Measurements from ENCODE around the gene THSD4. TPM values are rescaled to one million over a fixed set of nuclear protein-coding genes. Genes with fewer than 3 reads are reported as not detected.

THSD4 gene
- total and polyA plus RNA-seq, 9 of the 15 experiments (the other 6 are each of a cell fraction or from before 2014, with no cell fraction given): 0.04 TPM; not detected in 5

DNA sequence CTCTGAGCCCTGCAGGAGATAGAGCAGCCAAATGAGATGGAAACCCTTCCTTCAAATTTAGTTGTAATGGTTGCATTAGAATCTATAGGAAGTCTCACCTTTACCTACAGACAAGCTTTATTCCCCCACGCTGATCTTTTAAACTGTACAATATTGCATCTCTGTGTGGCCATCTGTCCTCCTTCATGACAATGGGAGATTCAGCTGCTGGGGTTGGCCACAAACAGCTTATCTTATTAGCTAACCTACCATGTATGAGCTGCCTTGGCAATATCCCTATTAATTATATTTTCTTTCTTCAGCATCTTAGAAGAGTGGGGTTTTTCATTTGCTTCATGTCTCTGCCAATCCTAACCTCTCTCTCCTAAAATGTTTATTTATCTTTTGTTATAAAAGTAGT is 456.4 kb downstream of the THSD4 start:
- no peak overlapping the region for H3K9ac ChIP-seq (ENCODE audit: insufficient read depth in 1 of 2, low read depth in 2 of 2, low read length in 2 of 2)
- no peak overlapping the region for H2AFZ ChIP-seq (ENCODE audit: low read depth, low read length)
- no peaks in the 10 kb centered on the region; a peak in 1 of 5 replicates for H3K27me3 ChIP-seq (ENCODE audit: control insufficient read depth in 2 of 2, insufficient read depth in 2 of 2, low read length in 2 of 2)
- ChIA-PET CTCF (ENCODE audit: low intra/inter-chr PET ratio) (no interaction called here), POLR2A (no interaction called here)
- H4K20me1 ChIP-seq (replicated peaks; ENCODE audit: control insufficient read depth, insufficient read depth, low read length): no peaks in the 10 kb centered on the region
- ATAC-seq (no peak), DNase-seq (ENCODE audit: extremely low read depth in 1 of 4, low spot score in 3 of 4) (no peak), FAIRE-seq (no peak)
- WGBS (ENCODE audit: insufficient coverage, low coverage, missing lambda C conversion rate): 0% methylated on average over 1 of the region's 1 CpG
- no peaks in the 10 kb centered on the region for H3K9me1 ChIP-seq (ENCODE audit: control insufficient read depth, insufficient read depth, low read length)
- no peaks in the 10 kb centered on the region for H3K79me2 ChIP-seq (ENCODE audit: control insufficient read depth, insufficient read depth, low read length)
- H3K9me3 ChIP-seq (replicated peaks; ENCODE audit: control insufficient read depth, insufficient read depth, low read depth, low read length): no peaks in the 10 kb centered on the region
- no TSS peak for BruUV-seq (replicated peaks)
- no peaks in the 10 kb centered on the region for H3K36me3 ChIP-seq (ENCODE audit: control insufficient read depth, insufficient read depth, low read length)
- H3K27ac ChIP-seq (ENCODE audit: extremely low read depth, low read depth, low read length): no peak overlapping the region
- in situ Hi-C loops (cut with MboI): no loop called here
- intact Hi-C loops (cut with micrococcal nuclease): no loop called here
- no peaks in the 10 kb centered on the region for H3K4me1 ChIP-seq (replicated peaks in 1 of 2; ENCODE audit: control insufficient read depth in 2 of 2, insufficient read depth in 2 of 2, low read length in 2 of 2)
- no peak overlapping the region for H3K4me2 ChIP-seq (ENCODE audit: insufficient read depth, low read length)
- no peak overlapping the region for H3K4me3 ChIP-seq
- TF ChIP-seq SMAD3 (CRISPR knock-in tag; conservative IDR thresholded peaks at IDR 0.05) (no peak), CC2D1A (IDR thresholded peaks at IDR 0.05) (no peak), PCBP1 (IDR thresholded peaks at IDR 0.05; ENCODE audit: low read depth, low read length, poor library complexity, severe bottlenecking) (no peak), ZNF785 (CRISPR knock-in tag; IDR thresholded peaks at IDR 0.05) (no peak), ZNF583 (CRISPR knock-in tag; IDR thresholded peaks at IDR 0.05) (no peak), ZNF436 (CRISPR knock-in tag; IDR thresholded peaks at IDR 0.05) (no peak), TAF9B (IDR thresholded peaks at IDR 0.05; ENCODE audit: partially characterized antibody) (no peak), SMAD1 (IDR thresholded peaks at IDR 0.05; ENCODE audit: low read depth, low read length, partially characterized antibody) (no peak), ZNF507 (tag; conservative IDR thresholded peaks at IDR 0.05) (no peak), SREBF1 (IDR thresholded peaks at IDR 0.05; ENCODE audit: borderline replicate concordance, low read depth, low read length) (no peak), ZNF717 (CRISPR knock-in tag; IDR thresholded peaks at IDR 0.05) (no peak), RBM39 (optimal IDR thresholded peaks at IDR 0.05; ENCODE audit: low read depth, low read length) (no peak)
- TF ChIP-seq, protein P1, sequence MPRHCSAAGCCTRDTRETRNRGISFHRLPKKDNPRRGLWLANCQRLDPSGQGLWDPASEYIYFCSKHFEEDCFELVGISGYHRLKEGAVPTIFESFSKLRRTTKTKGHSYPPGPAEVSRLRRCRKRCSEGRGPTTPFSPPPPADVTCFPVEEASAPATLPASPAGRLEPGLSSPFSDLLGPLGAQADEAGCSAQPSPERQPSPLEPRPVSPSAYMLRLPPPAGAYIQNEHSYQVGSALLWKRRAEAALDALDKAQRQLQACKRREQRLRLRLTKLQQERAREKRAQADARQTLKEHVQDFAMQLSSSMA (CRISPR knock-in tag; IDR thresholded peaks at IDR 0.05): no peak
- TF ChIP-seq, protein P2, sequence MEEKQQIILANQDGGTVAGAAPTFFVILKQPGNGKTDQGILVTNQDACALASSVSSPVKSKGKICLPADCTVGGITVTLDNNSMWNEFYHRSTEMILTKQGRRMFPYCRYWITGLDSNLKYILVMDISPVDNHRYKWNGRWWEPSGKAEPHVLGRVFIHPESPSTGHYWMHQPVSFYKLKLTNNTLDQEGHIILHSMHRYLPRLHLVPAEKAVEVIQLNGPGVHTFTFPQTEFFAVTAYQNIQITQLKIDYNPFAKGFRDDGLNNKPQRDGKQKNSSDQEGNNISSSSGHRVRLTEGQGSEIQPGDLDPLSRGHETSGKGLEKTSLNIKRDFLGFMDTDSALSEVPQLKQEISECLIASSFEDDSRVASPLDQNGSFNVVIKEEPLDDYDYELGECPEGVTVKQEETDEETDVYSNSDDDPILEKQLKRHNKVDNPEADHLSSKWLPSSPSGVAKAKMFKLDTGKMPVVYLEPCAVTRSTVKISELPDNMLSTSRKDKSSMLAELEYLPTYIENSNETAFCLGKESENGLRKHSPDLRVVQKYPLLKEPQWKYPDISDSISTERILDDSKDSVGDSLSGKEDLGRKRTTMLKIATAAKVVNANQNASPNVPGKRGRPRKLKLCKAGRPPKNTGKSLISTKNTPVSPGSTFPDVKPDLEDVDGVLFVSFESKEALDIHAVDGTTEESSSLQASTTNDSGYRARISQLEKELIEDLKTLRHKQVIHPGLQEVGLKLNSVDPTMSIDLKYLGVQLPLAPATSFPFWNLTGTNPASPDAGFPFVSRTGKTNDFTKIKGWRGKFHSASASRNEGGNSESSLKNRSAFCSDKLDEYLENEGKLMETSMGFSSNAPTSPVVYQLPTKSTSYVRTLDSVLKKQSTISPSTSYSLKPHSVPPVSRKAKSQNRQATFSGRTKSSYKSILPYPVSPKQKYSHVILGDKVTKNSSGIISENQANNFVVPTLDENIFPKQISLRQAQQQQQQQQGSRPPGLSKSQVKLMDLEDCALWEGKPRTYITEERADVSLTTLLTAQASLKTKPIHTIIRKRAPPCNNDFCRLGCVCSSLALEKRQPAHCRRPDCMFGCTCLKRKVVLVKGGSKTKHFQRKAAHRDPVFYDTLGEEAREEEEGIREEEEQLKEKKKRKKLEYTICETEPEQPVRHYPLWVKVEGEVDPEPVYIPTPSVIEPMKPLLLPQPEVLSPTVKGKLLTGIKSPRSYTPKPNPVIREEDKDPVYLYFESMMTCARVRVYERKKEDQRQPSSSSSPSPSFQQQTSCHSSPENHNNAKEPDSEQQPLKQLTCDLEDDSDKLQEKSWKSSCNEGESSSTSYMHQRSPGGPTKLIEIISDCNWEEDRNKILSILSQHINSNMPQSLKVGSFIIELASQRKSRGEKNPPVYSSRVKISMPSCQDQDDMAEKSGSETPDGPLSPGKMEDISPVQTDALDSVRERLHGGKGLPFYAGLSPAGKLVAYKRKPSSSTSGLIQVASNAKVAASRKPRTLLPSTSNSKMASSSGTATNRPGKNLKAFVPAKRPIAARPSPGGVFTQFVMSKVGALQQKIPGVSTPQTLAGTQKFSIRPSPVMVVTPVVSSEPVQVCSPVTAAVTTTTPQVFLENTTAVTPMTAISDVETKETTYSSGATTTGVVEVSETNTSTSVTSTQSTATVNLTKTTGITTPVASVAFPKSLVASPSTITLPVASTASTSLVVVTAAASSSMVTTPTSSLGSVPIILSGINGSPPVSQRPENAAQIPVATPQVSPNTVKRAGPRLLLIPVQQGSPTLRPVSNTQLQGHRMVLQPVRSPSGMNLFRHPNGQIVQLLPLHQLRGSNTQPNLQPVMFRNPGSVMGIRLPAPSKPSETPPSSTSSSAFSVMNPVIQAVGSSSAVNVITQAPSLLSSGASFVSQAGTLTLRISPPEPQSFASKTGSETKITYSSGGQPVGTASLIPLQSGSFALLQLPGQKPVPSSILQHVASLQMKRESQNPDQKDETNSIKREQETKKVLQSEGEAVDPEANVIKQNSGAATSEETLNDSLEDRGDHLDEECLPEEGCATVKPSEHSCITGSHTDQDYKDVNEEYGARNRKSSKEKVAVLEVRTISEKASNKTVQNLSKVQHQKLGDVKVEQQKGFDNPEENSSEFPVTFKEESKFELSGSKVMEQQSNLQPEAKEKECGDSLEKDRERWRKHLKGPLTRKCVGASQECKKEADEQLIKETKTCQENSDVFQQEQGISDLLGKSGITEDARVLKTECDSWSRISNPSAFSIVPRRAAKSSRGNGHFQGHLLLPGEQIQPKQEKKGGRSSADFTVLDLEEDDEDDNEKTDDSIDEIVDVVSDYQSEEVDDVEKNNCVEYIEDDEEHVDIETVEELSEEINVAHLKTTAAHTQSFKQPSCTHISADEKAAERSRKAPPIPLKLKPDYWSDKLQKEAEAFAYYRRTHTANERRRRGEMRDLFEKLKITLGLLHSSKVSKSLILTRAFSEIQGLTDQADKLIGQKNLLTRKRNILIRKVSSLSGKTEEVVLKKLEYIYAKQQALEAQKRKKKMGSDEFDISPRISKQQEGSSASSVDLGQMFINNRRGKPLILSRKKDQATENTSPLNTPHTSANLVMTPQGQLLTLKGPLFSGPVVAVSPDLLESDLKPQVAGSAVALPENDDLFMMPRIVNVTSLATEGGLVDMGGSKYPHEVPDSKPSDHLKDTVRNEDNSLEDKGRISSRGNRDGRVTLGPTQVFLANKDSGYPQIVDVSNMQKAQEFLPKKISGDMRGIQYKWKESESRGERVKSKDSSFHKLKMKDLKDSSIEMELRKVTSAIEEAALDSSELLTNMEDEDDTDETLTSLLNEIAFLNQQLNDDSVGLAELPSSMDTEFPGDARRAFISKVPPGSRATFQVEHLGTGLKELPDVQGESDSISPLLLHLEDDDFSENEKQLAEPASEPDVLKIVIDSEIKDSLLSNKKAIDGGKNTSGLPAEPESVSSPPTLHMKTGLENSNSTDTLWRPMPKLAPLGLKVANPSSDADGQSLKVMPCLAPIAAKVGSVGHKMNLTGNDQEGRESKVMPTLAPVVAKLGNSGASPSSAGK (IDR thresholded peaks at IDR 0.05): no peak
